GM23338 (cell line): ENCODE results near the gene HLCS.

Experiments
- EZH2 ChIP-seq: fragments of 200-600 bp; sonication (generic); IDR thresholded peaks from one replicate; pipeline ENCODE4 v1.8.0; 2017; ENCODE audit warnings: antibody characterized with exemption, mild to moderate bottlenecking, low read depth; ENCODE audit not compliant: unreplicated experiment
- POLR2AphosphoS5 ChIP-seq: IDR thresholded peaks from 2 replicates; pipeline ENCODE4 v1.6.1; 2016; ENCODE audit warnings: antibody characterized with exemption, low read depth
- TF ChIP-seq, protein P1 (sequence below), 2 experiments: fragments of 200-600 bp in 1 of 2; sonication (generic) in 1 of 2; conservative IDR thresholded peaks; 2 replicates each; pipeline versions ENCODE4 v1.5.1 to v1.6.1; 2016 to 2017; ENCODE audit warnings: antibody characterized with exemption in 2 of 2, low read depth in 2 of 2, mild to moderate bottlenecking in 2 of 2, moderate library complexity in 1 of 2
- TF ChIP-seq, protein P2 (sequence below): IDR thresholded peaks from one replicate; pipeline ENCODE4 v1.6.1; 2018; ENCODE audit warnings: antibody characterized with exemption; ENCODE audit not compliant: unreplicated experiment
- TF ChIP-seq, protein P3 (sequence below): IDR thresholded peaks from 2 replicates; pipeline ENCODE4 v1.6.1; 2016; ENCODE audit warnings: antibody characterized with exemption

DNA sequence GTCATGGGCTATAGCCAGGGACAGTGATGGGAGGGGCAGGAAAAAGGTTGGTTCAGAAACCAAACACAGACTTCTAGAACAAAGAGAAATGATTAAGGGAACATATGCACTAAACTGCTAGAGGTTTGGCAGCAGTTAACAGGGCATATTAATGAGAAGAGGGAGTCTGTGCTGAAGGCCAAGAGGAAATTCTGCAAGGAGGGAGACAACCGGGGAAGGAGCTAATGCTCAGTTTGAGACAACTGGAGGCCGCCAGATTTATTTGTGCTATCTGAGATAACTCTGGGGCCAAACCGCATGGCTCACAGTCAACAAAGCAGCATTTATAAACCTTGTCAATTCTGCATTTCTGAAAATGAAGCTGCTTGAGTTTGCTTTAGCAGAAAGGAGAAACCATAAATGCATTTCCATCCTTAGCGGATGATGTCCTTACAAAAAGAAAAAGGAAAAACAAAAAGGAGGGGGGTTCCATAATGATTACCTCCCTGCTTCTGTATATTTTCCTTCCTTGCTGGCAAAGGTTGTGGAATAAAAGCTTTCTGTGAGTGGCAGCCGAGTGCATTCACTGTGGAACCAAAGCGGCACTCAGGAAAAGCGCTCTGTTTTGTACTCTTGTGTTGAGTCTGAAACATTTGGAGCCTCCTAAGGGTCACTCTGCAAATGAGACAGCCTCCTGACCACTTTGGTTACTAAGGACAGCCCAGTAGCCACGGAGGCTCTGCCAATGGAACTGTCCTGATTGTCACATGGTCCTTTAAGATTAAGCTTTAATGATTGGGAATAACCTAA is 197.2 kb downstream of the HLCS start:
- TF ChIP-seq EZH2 (no peak), POLR2AphosphoS5 (no peak)
- TF ChIP-seq, protein P1, sequence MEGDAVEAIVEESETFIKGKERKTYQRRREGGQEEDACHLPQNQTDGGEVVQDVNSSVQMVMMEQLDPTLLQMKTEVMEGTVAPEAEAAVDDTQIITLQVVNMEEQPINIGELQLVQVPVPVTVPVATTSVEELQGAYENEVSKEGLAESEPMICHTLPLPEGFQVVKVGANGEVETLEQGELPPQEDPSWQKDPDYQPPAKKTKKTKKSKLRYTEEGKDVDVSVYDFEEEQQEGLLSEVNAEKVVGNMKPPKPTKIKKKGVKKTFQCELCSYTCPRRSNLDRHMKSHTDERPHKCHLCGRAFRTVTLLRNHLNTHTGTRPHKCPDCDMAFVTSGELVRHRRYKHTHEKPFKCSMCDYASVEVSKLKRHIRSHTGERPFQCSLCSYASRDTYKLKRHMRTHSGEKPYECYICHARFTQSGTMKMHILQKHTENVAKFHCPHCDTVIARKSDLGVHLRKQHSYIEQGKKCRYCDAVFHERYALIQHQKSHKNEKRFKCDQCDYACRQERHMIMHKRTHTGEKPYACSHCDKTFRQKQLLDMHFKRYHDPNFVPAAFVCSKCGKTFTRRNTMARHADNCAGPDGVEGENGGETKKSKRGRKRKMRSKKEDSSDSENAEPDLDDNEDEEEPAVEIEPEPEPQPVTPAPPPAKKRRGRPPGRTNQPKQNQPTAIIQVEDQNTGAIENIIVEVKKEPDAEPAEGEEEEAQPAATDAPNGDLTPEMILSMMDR (conservative IDR thresholded peaks at IDR 0.05; ENCODE audit: low read depth in 2 of 2): no peak
- TF ChIP-seq, protein P2, sequence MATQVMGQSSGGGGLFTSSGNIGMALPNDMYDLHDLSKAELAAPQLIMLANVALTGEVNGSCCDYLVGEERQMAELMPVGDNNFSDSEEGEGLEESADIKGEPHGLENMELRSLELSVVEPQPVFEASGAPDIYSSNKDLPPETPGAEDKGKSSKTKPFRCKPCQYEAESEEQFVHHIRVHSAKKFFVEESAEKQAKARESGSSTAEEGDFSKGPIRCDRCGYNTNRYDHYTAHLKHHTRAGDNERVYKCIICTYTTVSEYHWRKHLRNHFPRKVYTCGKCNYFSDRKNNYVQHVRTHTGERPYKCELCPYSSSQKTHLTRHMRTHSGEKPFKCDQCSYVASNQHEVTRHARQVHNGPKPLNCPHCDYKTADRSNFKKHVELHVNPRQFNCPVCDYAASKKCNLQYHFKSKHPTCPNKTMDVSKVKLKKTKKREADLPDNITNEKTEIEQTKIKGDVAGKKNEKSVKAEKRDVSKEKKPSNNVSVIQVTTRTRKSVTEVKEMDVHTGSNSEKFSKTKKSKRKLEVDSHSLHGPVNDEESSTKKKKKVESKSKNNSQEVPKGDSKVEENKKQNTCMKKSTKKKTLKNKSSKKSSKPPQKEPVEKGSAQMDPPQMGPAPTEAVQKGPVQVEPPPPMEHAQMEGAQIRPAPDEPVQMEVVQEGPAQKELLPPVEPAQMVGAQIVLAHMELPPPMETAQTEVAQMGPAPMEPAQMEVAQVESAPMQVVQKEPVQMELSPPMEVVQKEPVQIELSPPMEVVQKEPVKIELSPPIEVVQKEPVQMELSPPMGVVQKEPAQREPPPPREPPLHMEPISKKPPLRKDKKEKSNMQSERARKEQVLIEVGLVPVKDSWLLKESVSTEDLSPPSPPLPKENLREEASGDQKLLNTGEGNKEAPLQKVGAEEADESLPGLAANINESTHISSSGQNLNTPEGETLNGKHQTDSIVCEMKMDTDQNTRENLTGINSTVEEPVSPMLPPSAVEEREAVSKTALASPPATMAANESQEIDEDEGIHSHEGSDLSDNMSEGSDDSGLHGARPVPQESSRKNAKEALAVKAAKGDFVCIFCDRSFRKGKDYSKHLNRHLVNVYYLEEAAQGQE: no peak
- TF ChIP-seq, protein P3, sequence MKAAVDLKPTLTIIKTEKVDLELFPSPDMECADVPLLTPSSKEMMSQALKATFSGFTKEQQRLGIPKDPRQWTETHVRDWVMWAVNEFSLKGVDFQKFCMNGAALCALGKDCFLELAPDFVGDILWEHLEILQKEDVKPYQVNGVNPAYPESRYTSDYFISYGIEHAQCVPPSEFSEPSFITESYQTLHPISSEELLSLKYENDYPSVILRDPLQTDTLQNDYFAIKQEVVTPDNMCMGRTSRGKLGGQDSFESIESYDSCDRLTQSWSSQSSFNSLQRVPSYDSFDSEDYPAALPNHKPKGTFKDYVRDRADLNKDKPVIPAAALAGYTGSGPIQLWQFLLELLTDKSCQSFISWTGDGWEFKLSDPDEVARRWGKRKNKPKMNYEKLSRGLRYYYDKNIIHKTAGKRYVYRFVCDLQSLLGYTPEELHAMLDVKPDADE: no peak
